ENCODE results near the gene GPR31.
"Not testable (repeated sequence)": the region's sequence is repeated elsewhere in the genome, so short reads cannot be mapped to it uniquely, and the experiment has no call there.

DNA sequence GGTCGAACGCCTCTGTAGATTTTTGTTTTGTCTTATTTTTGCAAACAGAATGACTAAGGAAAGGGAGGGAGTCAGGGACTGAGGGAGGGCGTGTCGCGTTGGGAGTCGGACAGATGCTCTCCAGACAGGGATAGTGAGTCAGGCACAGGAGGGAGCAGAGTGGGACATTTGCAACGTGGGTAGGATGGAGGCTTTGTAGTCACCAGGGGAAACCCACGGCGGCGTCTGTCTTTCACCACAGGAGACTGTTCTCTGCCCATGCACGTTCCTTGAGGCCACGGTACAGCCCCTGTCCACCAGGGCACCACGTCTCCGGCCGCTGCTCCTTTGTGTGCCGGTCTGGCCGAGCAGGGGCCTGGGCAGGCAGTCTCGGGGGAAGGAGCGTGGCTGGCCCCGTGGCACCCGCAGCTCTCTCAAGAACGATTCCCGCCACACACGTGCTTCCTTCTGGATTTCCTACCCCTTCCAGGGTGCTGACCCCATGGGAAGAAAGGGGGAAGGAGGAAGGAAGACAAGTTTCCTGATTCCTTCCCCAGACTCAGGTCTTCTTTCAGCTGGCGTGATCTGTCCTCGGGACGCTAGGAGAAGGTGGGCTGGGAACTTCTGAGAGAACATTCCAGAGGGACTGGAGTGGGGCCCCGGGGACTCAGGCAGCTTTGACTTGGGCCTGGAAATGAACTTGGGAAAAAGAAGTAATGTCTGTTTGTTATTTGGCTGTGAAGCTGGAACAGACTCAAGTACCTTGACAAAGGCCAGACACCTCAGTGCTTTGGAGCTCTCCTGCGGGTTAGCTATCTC, 45.7 kb upstream of the GPR31 start:
- TF ChIP-seq CTCF, POLR2A, POLR2AphosphoS5, EP300 (IDR thresholded peaks at IDR 0.05): not testable (repeated sequence)

Data from suprapubic skin (tissue), 4 donors.